Panc1 (cell line): ENCODE data around the gene IL19. TPM values are rescaled to one million over a fixed set of nuclear protein-coding genes. Genes with fewer than 3 reads are reported as not detected.

Experiments used
- ATAC-seq: fragments of 200-7000 bp; cut with Tn5 transposase; 2 replicates; pipeline ENCODE4 v1.9.1; 2020; ENCODE audit warnings: mild to moderate bottlenecking, moderate library complexity
- BruUV-seq: library from RNA; stranded (reverse); fragments of 400-500 nt; replicated peaks from 2 replicates; lab custom pipeline; 2021; lab: Mats Ljungman, UMichigan
- CTCF ChIA-PET: fragments of 300-600 bp; sonication (Branson Sonifier 250); formaldehyde crosslinking; loops from one replicate; lab custom pipeline; 2022; ENCODE audit warnings: antibody characterized with exemption; lab: Charles Lee
- POLR2A ChIA-PET: fragments of 300-600 bp; sonication (Branson Sonifier 250); formaldehyde crosslinking; loops from one replicate; lab custom pipeline; 2022; ENCODE audit warnings: antibody characterized with exemption; lab: Charles Lee
- DNase-seq: peaks from one replicate; pipeline ENCODE4 v3.0.0-alpha.2; 2010; ENCODE audit warnings: low read depth, low spot score
- H3K27ac ChIP-seq: 2 replicates; pipeline ENCODE4 v1.5.1; 2011; ENCODE audit warnings: mild to moderate bottlenecking, low read length, inconsistent platforms
- H3K27me3 ChIP-seq: fragments of 200-500 bp; sonication (Bioruptor generic); 2 replicates; pipeline ENCODE4 v1.6.0; 2014; ENCODE audit warnings: low read length, inconsistent platforms; ENCODE audit not compliant: control insufficient read depth, insufficient read depth
- H3K36me3 ChIP-seq: fragments of 200-500 bp; sonication (Bioruptor generic); 2 replicates; pipeline ENCODE4 v1.5.1; 2014; ENCODE audit warnings: inconsistent platforms, mild to moderate bottlenecking, low read length, moderate library complexity; ENCODE audit not compliant: control insufficient read depth, insufficient read depth
- H3K4me1 ChIP-seq: 2 replicates; pipeline ENCODE4 v1.5.1; 2011; ENCODE audit warnings: inconsistent platforms, mild to moderate bottlenecking, low read length, moderate library complexity; ENCODE audit not compliant: control insufficient read depth, insufficient read depth
- H3K4me3 ChIP-seq, 2 experiments: 2 replicates each; pipeline ENCODE4 v1.5.1; 2011 to 2012; ENCODE audit warnings: low read depth in 2 of 2, low read length in 2 of 2, mild to moderate bottlenecking in 2 of 2, inconsistent platforms in 1 of 2, moderate library complexity in 1 of 2
- H3K9me3 ChIP-seq: fragments of 200-500 bp; sonication (Bioruptor generic); 2 replicates; pipeline ENCODE4 v1.5.1; 2014; ENCODE audit warnings: low read depth, mild to moderate bottlenecking, inconsistent platforms, low read length, moderate library complexity; ENCODE audit not compliant: control insufficient read depth, insufficient read depth
- POLR2AphosphoS5 ChIP-seq: IDR thresholded peaks from 2 replicates; pipeline ENCODE4 v1.6.1; 2012; ENCODE audit warnings: mild to moderate bottlenecking, low read depth, low read length, moderate library complexity
- SIN3A ChIP-seq: IDR thresholded peaks from 2 replicates; pipeline ENCODE4 v1.6.1; 2012; ENCODE audit warnings: low read depth, mild to moderate bottlenecking, low read length, moderate library complexity, borderline replicate concordance; ENCODE audit not compliant: insufficient read depth
- TCF7L2 ChIP-seq: IDR thresholded peaks from 2 replicates; pipeline ENCODE4 v1.6.1; 2011; ENCODE audit warnings: mild to moderate bottlenecking, low read depth, low read length, inconsistent platforms
- in situ Hi-C: cut with HindIII; loops from 2 replicates; pipeline ENCODE4 v1.10.0; 2016; ENCODE audit warnings: low sequenced_read_pairs, low pct_unique_long_range_greater_than_20kb
- intact Hi-C: fragments of 100-400 bp; cut with micrococcal nuclease; formaldehyde crosslinking; loops from one replicate; pipeline ENCODE4 v1.10.0; 2022; ENCODE audit not compliant: unreplicated experiment
- total RNA-seq: library from RNA; stranded (reverse); gene quantifications from one replicate; pipeline ENCODE4 v1.2.1, GENCODE V29; 2021; ENCODE audit not compliant: unreplicated experiment
- TF ChIP-seq, protein P1 (sequence below): fragments of 450-650 bp; IDR thresholded peaks from 2 replicates; pipeline ENCODE4 v1.5.1; 2017; ENCODE audit warnings: mild to moderate bottlenecking
- TF ChIP-seq, protein P2 (sequence below), 2 experiments: IDR thresholded peaks; 2 replicates each; pipeline ENCODE4 v1.6.1; 2011 to 2012; ENCODE audit warnings: low read depth in 2 of 2, control low read depth in 1 of 2, low read length in 1 of 2, mild to moderate bottlenecking in 1 of 2, moderate library complexity in 1 of 2; ENCODE audit not compliant: insufficient read depth in 1 of 2

IL19 gene
- total RNA-seq, 1 experiment from 2014 or later = not detected

DNA sequence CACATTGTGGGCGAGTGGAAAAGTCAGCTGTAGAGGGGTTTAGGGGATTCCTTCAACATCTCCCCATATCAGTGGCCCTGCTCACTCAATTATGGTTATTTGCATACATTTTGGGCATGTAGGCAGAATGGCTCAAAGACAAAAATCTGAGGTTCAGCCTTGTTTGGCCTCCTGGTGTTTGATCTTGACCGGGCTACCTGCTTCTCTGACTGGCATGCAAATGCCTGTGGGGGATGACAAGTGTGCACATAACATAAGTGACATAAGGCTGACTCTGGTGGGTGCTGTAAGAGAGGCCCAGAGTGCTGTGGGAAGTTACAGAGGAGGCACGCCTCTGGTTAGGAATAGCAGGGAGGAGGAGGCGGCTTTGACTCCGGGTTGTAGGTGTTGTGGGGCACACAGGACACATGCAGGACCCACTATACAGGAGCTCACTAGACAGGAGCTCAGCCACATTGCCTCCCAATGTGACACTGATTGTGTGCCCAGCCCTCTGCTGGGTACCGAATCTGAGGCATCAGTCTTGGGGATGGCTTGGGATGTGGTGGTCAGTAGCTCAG lies 29.4 kb upstream of the IL19 start:
- BruUV-seq = no TSS peak
- ChIA-PET POLR2A (no interaction called here), CTCF (interaction anchor here (0.7 kb wide), 1 partner anchor 35 kb away, joined by 3 read pairs; no protein-coding TSS in a partner anchor)
- TF ChIP-seq, protein P1, sequence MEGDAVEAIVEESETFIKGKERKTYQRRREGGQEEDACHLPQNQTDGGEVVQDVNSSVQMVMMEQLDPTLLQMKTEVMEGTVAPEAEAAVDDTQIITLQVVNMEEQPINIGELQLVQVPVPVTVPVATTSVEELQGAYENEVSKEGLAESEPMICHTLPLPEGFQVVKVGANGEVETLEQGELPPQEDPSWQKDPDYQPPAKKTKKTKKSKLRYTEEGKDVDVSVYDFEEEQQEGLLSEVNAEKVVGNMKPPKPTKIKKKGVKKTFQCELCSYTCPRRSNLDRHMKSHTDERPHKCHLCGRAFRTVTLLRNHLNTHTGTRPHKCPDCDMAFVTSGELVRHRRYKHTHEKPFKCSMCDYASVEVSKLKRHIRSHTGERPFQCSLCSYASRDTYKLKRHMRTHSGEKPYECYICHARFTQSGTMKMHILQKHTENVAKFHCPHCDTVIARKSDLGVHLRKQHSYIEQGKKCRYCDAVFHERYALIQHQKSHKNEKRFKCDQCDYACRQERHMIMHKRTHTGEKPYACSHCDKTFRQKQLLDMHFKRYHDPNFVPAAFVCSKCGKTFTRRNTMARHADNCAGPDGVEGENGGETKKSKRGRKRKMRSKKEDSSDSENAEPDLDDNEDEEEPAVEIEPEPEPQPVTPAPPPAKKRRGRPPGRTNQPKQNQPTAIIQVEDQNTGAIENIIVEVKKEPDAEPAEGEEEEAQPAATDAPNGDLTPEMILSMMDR = no peak
- no peak for TF ChIP-seq POLR2AphosphoS5
- TF ChIP-seq SIN3A = no peak
- TF ChIP-seq, protein P2, sequence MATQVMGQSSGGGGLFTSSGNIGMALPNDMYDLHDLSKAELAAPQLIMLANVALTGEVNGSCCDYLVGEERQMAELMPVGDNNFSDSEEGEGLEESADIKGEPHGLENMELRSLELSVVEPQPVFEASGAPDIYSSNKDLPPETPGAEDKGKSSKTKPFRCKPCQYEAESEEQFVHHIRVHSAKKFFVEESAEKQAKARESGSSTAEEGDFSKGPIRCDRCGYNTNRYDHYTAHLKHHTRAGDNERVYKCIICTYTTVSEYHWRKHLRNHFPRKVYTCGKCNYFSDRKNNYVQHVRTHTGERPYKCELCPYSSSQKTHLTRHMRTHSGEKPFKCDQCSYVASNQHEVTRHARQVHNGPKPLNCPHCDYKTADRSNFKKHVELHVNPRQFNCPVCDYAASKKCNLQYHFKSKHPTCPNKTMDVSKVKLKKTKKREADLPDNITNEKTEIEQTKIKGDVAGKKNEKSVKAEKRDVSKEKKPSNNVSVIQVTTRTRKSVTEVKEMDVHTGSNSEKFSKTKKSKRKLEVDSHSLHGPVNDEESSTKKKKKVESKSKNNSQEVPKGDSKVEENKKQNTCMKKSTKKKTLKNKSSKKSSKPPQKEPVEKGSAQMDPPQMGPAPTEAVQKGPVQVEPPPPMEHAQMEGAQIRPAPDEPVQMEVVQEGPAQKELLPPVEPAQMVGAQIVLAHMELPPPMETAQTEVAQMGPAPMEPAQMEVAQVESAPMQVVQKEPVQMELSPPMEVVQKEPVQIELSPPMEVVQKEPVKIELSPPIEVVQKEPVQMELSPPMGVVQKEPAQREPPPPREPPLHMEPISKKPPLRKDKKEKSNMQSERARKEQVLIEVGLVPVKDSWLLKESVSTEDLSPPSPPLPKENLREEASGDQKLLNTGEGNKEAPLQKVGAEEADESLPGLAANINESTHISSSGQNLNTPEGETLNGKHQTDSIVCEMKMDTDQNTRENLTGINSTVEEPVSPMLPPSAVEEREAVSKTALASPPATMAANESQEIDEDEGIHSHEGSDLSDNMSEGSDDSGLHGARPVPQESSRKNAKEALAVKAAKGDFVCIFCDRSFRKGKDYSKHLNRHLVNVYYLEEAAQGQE (IDR thresholded peaks at IDR 0.05; ENCODE audit: insufficient read depth in 1 of 2, low read depth in 2 of 2, low read length in 1 of 2) = no peak
- TF ChIP-seq TCF7L2 = no peak
- in situ Hi-C loops (no loop called here), intact Hi-C loops (no loop called here)
- no peak overlapping the region for H3K27ac ChIP-seq
- no peaks in the 10 kb centered on the region for H3K4me1 ChIP-seq
- H3K27me3 ChIP-seq = no peaks in the 10 kb centered on the region
- H3K4me3 ChIP-seq = no peak overlapping the region
- no peaks in the 10 kb centered on the region for H3K9me3 ChIP-seq
- DNase-seq (no peak), ATAC-seq (no peak)
- H3K36me3 ChIP-seq = no peaks in the 10 kb centered on the region

DNA sequence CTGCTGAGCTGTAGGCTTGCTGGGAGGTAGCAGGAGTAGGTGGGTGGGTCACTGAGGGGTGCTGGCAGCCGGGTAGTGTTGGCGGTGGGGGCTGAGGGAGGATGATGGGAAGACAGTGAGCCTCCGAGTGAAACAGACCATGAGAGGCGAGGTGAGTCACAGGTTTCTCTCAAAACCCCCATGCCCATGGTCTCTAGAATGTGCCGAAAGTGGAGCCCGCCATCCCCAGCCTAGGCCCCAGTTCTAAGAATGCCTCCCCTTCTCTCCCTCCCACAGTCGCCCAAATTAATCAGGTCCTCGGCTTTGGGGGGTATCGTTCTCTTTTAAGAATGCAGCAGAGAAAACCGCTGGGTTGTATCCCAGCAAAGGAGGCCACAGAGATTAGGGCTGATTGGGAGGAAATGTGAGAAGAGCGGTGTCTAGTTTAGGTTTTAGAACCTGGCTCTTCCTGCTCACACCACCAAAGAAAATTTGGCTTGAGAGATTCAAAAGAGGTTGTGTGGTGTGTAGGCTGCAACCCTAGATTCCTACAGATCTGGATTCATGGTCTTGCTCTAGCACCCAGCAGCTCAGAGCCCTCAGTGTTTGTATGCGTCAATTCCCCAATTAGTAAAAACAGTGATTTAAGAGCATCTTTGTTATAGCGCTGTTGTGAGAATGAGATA lies 27.7 kb upstream of the IL19 start:
- DNase-seq = no peak
- no peak for TF ChIP-seq POLR2AphosphoS5
- TF ChIP-seq, protein P2 (IDR thresholded peaks at IDR 0.05; ENCODE audit: insufficient read depth in 1 of 2, low read depth in 2 of 2, low read length in 1 of 2) = no peak
- no peak for TF ChIP-seq TCF7L2
- no peak for TF ChIP-seq SIN3A
- TF ChIP-seq, protein P1 = no peak
- intact Hi-C loops = no loop called here
- H3K27ac ChIP-seq = no peak overlapping the region
- POLR2A ChIA-PET = no interaction called here
- BruUV-seq = no TSS peak
- H3K27me3 ChIP-seq = no peaks in the 10 kb centered on the region
- H3K4me3 ChIP-seq = no peak overlapping the region
- no peaks in the 10 kb centered on the region for H3K4me1 ChIP-seq
- in situ Hi-C loops = no loop called here
- ATAC-seq = no peak
- no peaks in the 10 kb centered on the region for H3K9me3 ChIP-seq
- CTCF ChIA-PET = no interaction called here
- no peaks in the 10 kb centered on the region for H3K36me3 ChIP-seq
